Mesenchymal stem cell (in vitro differentiated cells and primary cell): ENCODE data around the gene RUFY2.

Experiments
- DNase-seq: peaks from one replicate; pipeline ENCODE4 v3.0.0-alpha.2; 2013
- H2AFZ ChIP-seq: one replicate; pipeline ENCODE4 v1.6.1; 2013; ENCODE audit warnings: low read depth, mild to moderate bottlenecking, control low read depth, inconsistent platforms, low read length, moderate library complexity
- H2AK5ac ChIP-seq: 2 replicates; pipeline ENCODE4 v1.6.1; 2013; ENCODE audit warnings: low read length, moderate library complexity, mild to moderate bottlenecking, inconsistent platforms; ENCODE audit not compliant: severe bottlenecking
- H2BK120ac ChIP-seq: one replicate; pipeline ENCODE4 v1.6.1; 2013; ENCODE audit warnings: low read depth, mild to moderate bottlenecking, inconsistent platforms, low read length, moderate library complexity
- H2BK12ac ChIP-seq, 2 experiments: one replicate each; pipeline ENCODE4 v1.6.1; 2013; ENCODE audit warnings: inconsistent platforms in 2 of 2, low read length in 2 of 2, mild to moderate bottlenecking in 2 of 2, moderate library complexity in 2 of 2, control low read depth in 1 of 2
- H2BK15ac ChIP-seq: one replicate; pipeline ENCODE4 v1.6.1; 2013; ENCODE audit warnings: mild to moderate bottlenecking, low read depth, inconsistent platforms; ENCODE audit not compliant: poor library complexity, severe bottlenecking
- H2BK5ac ChIP-seq: 2 replicates; pipeline ENCODE4 v1.6.1; 2013; ENCODE audit warnings: low read depth, mild to moderate bottlenecking, low read length, control low read depth, inconsistent platforms; ENCODE audit not compliant: poor library complexity, severe bottlenecking
- H3K14ac ChIP-seq, 2 experiments: one replicate each; pipeline ENCODE4 v1.6.1; 2013; ENCODE audit warnings: inconsistent platforms in 2 of 2, low read length in 2 of 2, control low read depth in 1 of 2, mild to moderate bottlenecking in 1 of 2, moderate library complexity in 1 of 2
- H3K18ac ChIP-seq, 2 experiments: one replicate each; pipeline ENCODE4 v1.6.1; 2013; ENCODE audit warnings: inconsistent platforms in 2 of 2, low read length in 2 of 2, control low read depth in 1 of 2, low read depth in 1 of 2, mild to moderate bottlenecking in 1 of 2
- H3K23ac ChIP-seq, 2 experiments: one replicate each; pipeline ENCODE4 v1.6.1; 2013; ENCODE audit warnings: inconsistent platforms in 2 of 2, low read length in 2 of 2, mild to moderate bottlenecking in 2 of 2, moderate library complexity in 2 of 2, control low read depth in 1 of 2
- H3K27ac ChIP-seq: 2 replicates; pipeline ENCODE4 v1.5.1; 2013; ENCODE audit warnings: mild to moderate bottlenecking, moderate library complexity, low read length, control low read depth, inconsistent platforms; ENCODE audit not compliant: poor library complexity, severe bottlenecking
- H3K27me3 ChIP-seq, 2 experiments: 2 replicates each; pipeline versions ENCODE4 v1.6.1 to v1.7.0; 2013; ENCODE audit warnings: low read length in 2 of 2, mild to moderate bottlenecking in 2 of 2, moderate library complexity in 2 of 2, control low read depth in 1 of 2, inconsistent platforms in 1 of 2; ENCODE audit not compliant: control insufficient read depth in 1 of 2, insufficient read depth in 1 of 2
- H3K36me3 ChIP-seq, 2 experiments: 2 replicates each; pipeline versions ENCODE4 v1.6.1 to v1.7.0; 2013; ENCODE audit warnings: low read length in 2 of 2, control low read depth in 1 of 2, inconsistent platforms in 1 of 2, low read depth in 1 of 2, mild to moderate bottlenecking in 1 of 2; ENCODE audit not compliant: insufficient read depth in 2 of 2, control insufficient read depth in 1 of 2
- H3K4ac ChIP-seq, 2 experiments: one replicate each; pipeline ENCODE4 v1.6.1; 2013; ENCODE audit warnings: inconsistent platforms in 2 of 2, low read length in 2 of 2, mild to moderate bottlenecking in 2 of 2, moderate library complexity in 2 of 2, control low read depth in 1 of 2, low read depth in 1 of 2
- H3K4me1 ChIP-seq: 2 replicates; pipeline ENCODE4 v1.6.1; 2013; ENCODE audit warnings: low read depth, low read length, control low read depth; ENCODE audit not compliant: control insufficient read depth, insufficient read depth
- H3K4me2 ChIP-seq: 2 replicates; pipeline ENCODE4 v1.6.1; 2013; ENCODE audit warnings: low read length, mild to moderate bottlenecking, inconsistent platforms; ENCODE audit not compliant: poor library complexity, severe bottlenecking
- H3K4me3 ChIP-seq, 2 experiments: 2 replicates each; pipeline versions ENCODE4 v1.5.1 to v1.7.0; 2013; ENCODE audit warnings: low read length in 2 of 2, mild to moderate bottlenecking in 2 of 2, control low read depth in 1 of 2, low read depth in 1 of 2; ENCODE audit not compliant: insufficient read depth in 1 of 2
- H3K79me1 ChIP-seq: replicated peaks from 2 replicates; pipeline ENCODE4 v1.6.1; 2013; ENCODE audit warnings: mild to moderate bottlenecking, control low read depth, low read length, inconsistent platforms; ENCODE audit not compliant: poor library complexity, severe bottlenecking
- H3K9ac ChIP-seq: 2 replicates; pipeline ENCODE4 v1.7.0; 2013; ENCODE audit warnings: mild to moderate bottlenecking, low read length, moderate library complexity
- H3K9me3 ChIP-seq: 2 replicates; pipeline ENCODE4 v1.7.0; 2013; ENCODE audit warnings: mild to moderate bottlenecking, low read length; ENCODE audit not compliant: control insufficient read depth
- H4K8ac ChIP-seq: one replicate; pipeline ENCODE4 v1.6.1; 2013; ENCODE audit warnings: inconsistent platforms, mild to moderate bottlenecking, low read length, moderate library complexity
- H4K91ac ChIP-seq: one replicate; pipeline ENCODE4 v1.6.1; 2013; ENCODE audit warnings: mild to moderate bottlenecking, low read length, inconsistent platforms
- WGBS: methylation state at CpG from one replicate; pipeline ENCODE4 v1.1.7; 2013; ENCODE audit warnings: mixed read lengths; 5-methylcytosine and 5-hydroxymethylcytosine counted together

The RUFY2 gene

GRCh38 chr10:68342909-68343516, 64.1 kb downstream of the RUFY2 start:
- no peaks in the 10 kb centered on the region for H3K9me3 ChIP-seq
- H3K27me3 ChIP-seq, result no peaks in the 10 kb centered on the region
- no peak overlapping the region for H4K8ac ChIP-seq
- no peak overlapping the region for H4K91ac ChIP-seq
- H3K23ac ChIP-seq, result no peak overlapping the region
- no peak overlapping the region for H2BK12ac ChIP-seq
- H2AK5ac ChIP-seq, result no peak overlapping the region
- no peak overlapping the region for H3K14ac ChIP-seq
- H2AFZ ChIP-seq, result no peak overlapping the region
- H3K79me1 ChIP-seq, result peaks cover 1% of the 10 kb centered on the region
- peaks cover 15 to 91% of the 10 kb centered on the region in 2 experiments for H3K36me3 ChIP-seq
- H3K4me3 ChIP-seq, result no peak overlapping the region
- H2BK120ac ChIP-seq, result no peak overlapping the region
- H2BK5ac ChIP-seq, result no peak overlapping the region
- no peak overlapping the region for H3K27ac ChIP-seq
- H3K18ac ChIP-seq, result no peak overlapping the region
- peak overlapping the region; percentile 2 for H3K9ac ChIP-seq
- no peak overlapping the region for H3K4me2 ChIP-seq
- H3K4ac ChIP-seq, result no peak overlapping the region
- 90% methylated on average over 1 of the region's 3 CpGs for WGBS
- H3K4me1 ChIP-seq, result no peaks in the 10 kb centered on the region
- no peak for DNase-seq
- no peak overlapping the region for H2BK15ac ChIP-seq

DNA sequence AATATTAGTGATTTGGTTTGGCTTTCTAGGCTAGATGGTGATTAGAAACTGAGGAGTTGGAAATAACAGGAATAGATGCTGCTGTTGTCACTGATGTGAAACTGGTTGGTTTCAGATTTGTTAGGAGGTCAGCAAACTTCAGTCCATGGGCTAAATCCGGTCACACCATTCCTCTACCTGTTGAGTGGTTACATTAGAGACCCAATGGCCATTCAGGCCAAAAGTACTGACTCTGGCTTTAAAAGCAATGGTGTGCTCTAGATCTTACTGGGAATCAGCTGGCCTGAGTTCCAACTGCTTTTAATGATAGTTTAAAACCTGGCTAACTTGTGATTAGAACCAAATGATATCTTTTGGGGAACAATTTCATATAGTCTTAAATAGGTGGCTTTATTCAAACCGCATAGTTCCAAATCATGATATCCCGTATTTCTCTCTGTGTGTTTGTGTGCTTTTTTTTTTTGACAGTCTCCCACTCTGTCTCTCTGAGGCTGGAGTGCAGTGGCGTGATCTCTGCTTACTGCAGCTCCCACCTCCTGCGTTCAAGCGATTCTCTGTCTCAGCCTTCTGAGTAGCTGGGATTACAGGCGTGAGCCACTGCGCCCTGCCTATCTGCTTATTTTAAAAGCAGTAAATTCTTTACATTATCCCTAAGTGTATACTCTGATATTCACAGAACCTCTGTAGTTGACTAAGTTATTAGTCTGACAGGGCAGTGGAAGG, 66.6 kb downstream of the RUFY2 start:
- Histone ChIP-seq H3K4me3 (no peak overlapping the region), H2AFZ (no peak overlapping the region), H3K27ac (no peak overlapping the region), H2AK5ac (no peak overlapping the region), H3K23ac (no peak overlapping the region), H3K9ac (no peak overlapping the region), H2BK15ac (no peak overlapping the region), H3K79me1 (no peaks in the 10 kb centered on the region), H4K91ac (no peak overlapping the region), H2BK12ac (no peak overlapping the region), H3K36me3 (peaks cover 15 to 97% of the 10 kb centered on the region in 2 experiments), H2BK120ac (no peak overlapping the region), H3K14ac (no peak overlapping the region), H2BK5ac (no peak overlapping the region), H3K4ac (no peak overlapping the region), H3K4me2 (no peak overlapping the region), H3K18ac (no peak overlapping the region), H3K9me3 (no peaks in the 10 kb centered on the region), H3K27me3 (no peaks in the 10 kb centered on the region), H3K4me1 (peaks cover 1% of the 10 kb centered on the region), H4K8ac (no peak overlapping the region)
- 99% methylated on average over 6 of the region's 8 CpGs for WGBS
- no peak for DNase-seq

- H3K23ac ChIP-seq, result no peak overlapping the region
- no peak overlapping the region for H3K27ac ChIP-seq
- H4K8ac ChIP-seq, result no peak overlapping the region
- DNase-seq, result no peak
- no peak overlapping the region for H2BK5ac ChIP-seq
- H3K4ac ChIP-seq, result no peak overlapping the region
- H2AFZ ChIP-seq, result no peak overlapping the region
- peak overlapping the region; percentile 31 for H3K4me2 ChIP-seq
- H4K91ac ChIP-seq, result no peak overlapping the region
- H2BK15ac ChIP-seq, result no peak overlapping the region
- no peaks in the 10 kb centered on the region for H3K27me3 ChIP-seq
- H2BK12ac ChIP-seq, result no peak overlapping the region
- peaks cover 14 to 60% of the 10 kb centered on the region in 2 experiments for H3K36me3 ChIP-seq
- H2AK5ac ChIP-seq, result no peak overlapping the region
- no peak overlapping the region for H2BK120ac ChIP-seq
- H3K18ac ChIP-seq, result no peak overlapping the region
- 91% methylated on average over 7 of the region's 7 CpGs for WGBS
- H3K4me1 ChIP-seq, result peaks cover 1% of the 10 kb centered on the region
- no peaks in the 10 kb centered on the region for H3K9me3 ChIP-seq
- H3K4me3 ChIP-seq, result peak overlapping the region in 1 of 2 experiments; percentile 96
- no peaks in the 10 kb centered on the region for H3K79me1 ChIP-seq
- no peak overlapping the region for H3K14ac ChIP-seq
- H3K9ac ChIP-seq, result peak overlapping the region; percentile 100
Measured at GRCh38 chr10:68336754-68337351, 70.2 kb downstream of the RUFY2 start.
